Endothelial cell of umbilical vein (primary cell): ENCODE results near the gene FIZ1. TPM values are rescaled to one million over a fixed set of nuclear protein-coding genes. Genes with fewer than 3 reads are reported as not detected.

ENCODE experiments used
- BruUV-seq: library from RNA; stranded (reverse); fragments of 400-500 nt; replicated peaks from 2 replicates; lab custom pipeline; 2021; lab: Mats Ljungman, UMichigan
- CTCF ChIA-PET: fragments of 300-600, 350-600 bp; sonication (Branson Sonifier 250); formaldehyde crosslinking; loops from one replicate; lab custom pipeline; 2021; ENCODE audit warnings: antibody characterized with exemption, inconsistent platforms; lab: Charles Lee
- POLR2A ChIA-PET: fragments of 300-600, 350-600 bp; sonication (Branson Sonifier 250); formaldehyde crosslinking; loops from one replicate; lab custom pipeline; 2021; ENCODE audit warnings: antibody characterized with exemption, inconsistent platforms; lab: Charles Lee
- DNase-seq: peaks from one replicate; pipeline ENCODE4 v3.0.0-alpha.2; 2011; ENCODE audit warnings: low read depth, low spot score
- FAIRE-seq: peaks from 2 replicates; lab custom pipeline; 2011; peaks lifted over from hg19 to GRCh38; lab: Jason Lieb, UNC
- H2AFZ ChIP-seq: 2 replicates; pipeline ENCODE4 v1.6.0; 2012; ENCODE audit warnings: low read depth, low read length, control low read depth, inconsistent platforms
- H3K27ac ChIP-seq: 2 replicates; pipeline ENCODE4 v1.5.1; 2011; ENCODE audit warnings: low read depth, mild to moderate bottlenecking, control low read depth, low read length, moderate library complexity; ENCODE audit not compliant: insufficient read depth
- H3K27me3 ChIP-seq, 2 experiments: 2 replicates each; pipeline versions ENCODE4 v1.6.0 to v1.6.1; 2011; ENCODE audit warnings: low read length in 2 of 2, mixed read lengths in 1 of 2; ENCODE audit not compliant: control insufficient read depth in 2 of 2, insufficient read depth in 2 of 2
- H3K36me3 ChIP-seq, 2 experiments: 2 replicates in 1 of 2; 3 replicates in 1 of 2; pipeline ENCODE4 v1.5.1; 2011; ENCODE audit warnings: low read length in 2 of 2, mild to moderate bottlenecking in 1 of 2, moderate library complexity in 1 of 2; ENCODE audit not compliant: control insufficient read depth in 2 of 2, insufficient read depth in 2 of 2; ENCODE audit errors: extremely low read depth in 1 of 2
- H3K4me1 ChIP-seq: 3 replicates; pipeline ENCODE4 v1.5.1; 2011; ENCODE audit warnings: mild to moderate bottlenecking, low read length; ENCODE audit not compliant: control insufficient read depth, insufficient read depth; ENCODE audit errors: extremely low read depth
- H3K4me2 ChIP-seq: 2 replicates; pipeline ENCODE4 v1.6.1; 2011; ENCODE audit warnings: low read length, control low read depth, mixed read lengths; ENCODE audit not compliant: insufficient read depth
- H3K4me3 ChIP-seq, 3 experiments: fragments of 200-600 bp in 1 of 3; sonication (generic), shearing (Covaris generic) in 1 of 3; replicated peaks in 1 of 3; 2 replicates each; pipeline ENCODE4 v1.5.1; 2011 to 2016; ENCODE audit warnings: control low read depth in 3 of 3, low read length in 3 of 3, mild to moderate bottlenecking in 2 of 3, inconsistent platforms in 1 of 3, low read depth in 1 of 3, moderate library complexity in 1 of 3; ENCODE audit not compliant: insufficient read depth in 1 of 3
- H3K79me2 ChIP-seq: 2 replicates; pipeline ENCODE4 v1.6.0; 2012; ENCODE audit warnings: low read length, inconsistent platforms; ENCODE audit not compliant: control insufficient read depth, insufficient read depth
- H3K9ac ChIP-seq: replicated peaks from 2 replicates; pipeline ENCODE3; 2011; ENCODE audit warnings: low read length, control low read depth; ENCODE audit not compliant: insufficient read depth; ENCODE audit errors: extremely low read depth
- H3K9me1 ChIP-seq: replicated peaks from 3 replicates; pipeline ENCODE4 v1.6.0; 2011; ENCODE audit warnings: mild to moderate bottlenecking, low read length; ENCODE audit not compliant: control insufficient read depth, insufficient read depth; ENCODE audit errors: extremely low read depth
- H3K9me3 ChIP-seq: replicated peaks from 2 replicates; pipeline ENCODE4 v1.5.1; 2012; ENCODE audit warnings: low read length, inconsistent platforms; ENCODE audit not compliant: control insufficient read depth, insufficient read depth
- H4K20me1 ChIP-seq: replicated peaks from 2 replicates; pipeline ENCODE3; 2011; ENCODE audit warnings: mild to moderate bottlenecking, low read length; ENCODE audit not compliant: control insufficient read depth, insufficient read depth; ENCODE audit errors: extremely low read depth
- GATA2 ChIP-seq: IDR thresholded peaks from 2 replicates; pipeline ENCODE4 v1.7.0; 2011; ENCODE audit warnings: low read depth, mild to moderate bottlenecking, moderate library complexity, mixed read lengths, low read length; ENCODE audit not compliant: insufficient read length, insufficient read depth
- MYC ChIP-seq: IDR thresholded peaks from one replicate; pipeline ENCODE4 v1.6.1; 2011; ENCODE audit warnings: mild to moderate bottlenecking, low read depth, low read length
- POLR2A ChIP-seq: IDR thresholded peaks from 2 replicates; pipeline ENCODE4 v1.6.1; 2012; ENCODE audit warnings: low read depth, mild to moderate bottlenecking, control low read depth, low read length
- POLR2AphosphoS5 ChIP-seq: IDR thresholded peaks from 2 replicates; pipeline ENCODE4 v1.6.1; 2012; ENCODE audit warnings: low read depth, mild to moderate bottlenecking, control low read depth, low read length, moderate library complexity; ENCODE audit not compliant: insufficient read depth
- dilution Hi-C: fragments of 300-500 bp; cut with MboI; formaldehyde crosslinking; loops from one replicate; pipeline ENCODE4 v1.15.0; 2019; ENCODE audit warnings: low sequenced_read_pairs; ENCODE audit not compliant: extremely low pct_ligation_motif_present
- intact Hi-C: fragments of 100-400 bp; cut with micrococcal nuclease; formaldehyde crosslinking; loops from one replicate; pipeline ENCODE4 v1.10.0; 2022
- polyA plus RNA-seq, 4 experiments: library from polyadenylated mRNA; depleted of rRNA in 3 of 4; stranded (reverse) in 3 of 4; unstranded in 1 of 4; fragments of >200 nt; gene quantifications; 2 replicates each; pipeline versions ENCODE4 v1.2.1 to v1.2.3, GENCODE V29; 2011 to 2012; ENCODE audit warnings: missing spikeins in 1 of 4
- total RNA-seq: library from RNA; stranded (reverse); gene quantifications from 2 replicates; pipeline ENCODE4 v1.2.3, GENCODE V29; 2021
- TF ChIP-seq, protein P1 (sequence below): IDR thresholded peaks from 2 replicates; pipeline ENCODE4 v1.6.1; 2011; ENCODE audit not compliant: insufficient read depth, insufficient read length

The FIZ1 gene
- total and polyA plus RNA-seq, 2 donors (not counting 3 experiments of a cell fraction or from before 2014, with no cell fraction given), result 6.6 to 15.6 TPM

DNA sequence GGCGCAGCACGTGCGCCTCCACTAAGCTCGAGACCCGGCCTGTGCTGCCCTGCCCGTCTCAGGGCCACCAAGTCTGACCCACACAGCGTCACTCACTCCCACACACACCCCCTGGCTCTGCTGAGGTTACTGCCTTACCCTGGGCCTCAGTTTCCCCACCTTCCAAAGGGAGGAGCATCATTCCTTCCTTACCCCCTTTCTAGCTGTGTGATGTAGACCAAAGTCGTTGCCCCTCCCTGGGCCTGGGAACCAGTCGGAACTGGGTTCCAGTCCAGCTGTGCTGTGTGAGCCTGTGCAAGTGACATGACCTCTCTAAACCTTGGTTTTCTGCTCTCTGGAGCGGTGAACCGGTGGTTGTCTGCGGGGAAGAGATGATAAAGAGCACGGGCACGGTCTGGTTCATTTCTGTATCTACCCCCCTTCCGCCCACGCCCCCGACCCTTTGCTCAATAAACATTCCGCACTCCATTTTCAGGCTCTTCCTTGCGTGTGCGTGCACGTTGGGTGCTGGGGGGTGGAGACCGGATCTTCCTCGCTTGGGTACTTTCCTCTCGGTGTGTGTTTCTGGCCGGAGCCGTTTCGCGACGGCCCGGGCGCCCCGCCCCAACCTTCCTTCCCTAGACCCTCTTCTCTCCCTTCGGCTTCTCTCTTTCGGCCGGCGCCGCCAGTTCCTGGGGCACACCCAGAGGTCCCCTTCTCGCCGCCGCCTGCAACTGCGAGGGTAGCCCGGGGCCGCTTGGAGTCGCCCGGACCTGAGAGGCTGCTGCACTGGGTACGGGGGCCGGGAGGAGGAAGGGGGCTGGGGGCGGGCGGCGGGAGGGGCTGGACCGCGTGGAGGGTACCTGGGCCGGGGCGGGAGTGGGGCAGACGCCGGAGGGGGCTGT is 43.9 kb upstream of the FIZ1 start, which contains the start of gene ZNF581:
ZNF581 (plus strand) TSS at position 647 of the 884 bp plus-strand sequence. CDS start 923 bp downstream, outside the sequence.
- TF ChIP-seq MYC (peak; percentile 18), POLR2A (peak; percentile 55), GATA2 (no peak), POLR2AphosphoS5 (peak; percentile 68)
- TF ChIP-seq, protein P1, sequence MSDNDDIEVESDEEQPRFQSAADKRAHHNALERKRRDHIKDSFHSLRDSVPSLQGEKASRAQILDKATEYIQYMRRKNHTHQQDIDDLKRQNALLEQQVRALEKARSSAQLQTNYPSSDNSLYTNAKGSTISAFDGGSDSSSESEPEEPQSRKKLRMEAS, result peak; percentile 31
- H3K36me3 ChIP-seq, result peaks cover 3 to 10% of the 10 kb centered on the region in 2 experiments
- dilution Hi-C loops (no loop called here), intact Hi-C loops (loop anchor here (1.0 to 5.0 kb wide), 2 partner anchors 8 to 556 kb away; no protein-coding TSS in a partner anchor)
- no peaks in the 10 kb centered on the region for H4K20me1 ChIP-seq
- H3K9ac ChIP-seq, result peak within 1 kb of the TSS; percentile 61
- peaks cover 23% of the 10 kb centered on the region for H3K79me2 ChIP-seq
- POLR2A ChIA-PET, result interaction anchor here (0.6 to 1.3 kb wide), 2 partner anchors 11 kb away, joined by 3 to 4 read pairs; partner anchors contain the start of gene U2AF2
- CTCF ChIA-PET, result interaction anchor here (0.6 to 2.0 kb wide), 2 partner anchors 10 to 470 kb away, joined by 4 to 14 read pairs; no protein-coding TSS in a partner anchor
- peak within 1 kb of the TSS; percentile 60 to 75 (median 61) for H3K4me3 ChIP-seq
- H3K27ac ChIP-seq, result no peak within 1 kb of the TSS
- H3K4me1 ChIP-seq, result peaks cover 30% of the 10 kb centered on the region
- FAIRE-seq (peak; percentile 88), DNase-seq (peak; percentile 68)
- no peaks in the 10 kb centered on the region for H3K27me3 ChIP-seq
- H3K9me3 ChIP-seq, result no peaks in the 10 kb centered on the region
- H3K9me1 ChIP-seq, result no peaks in the 10 kb centered on the region
- BruUV-seq, result TSS peak; percentile 18
- H3K4me2 ChIP-seq, result peak within 1 kb of the TSS; percentile 53
- H2AFZ ChIP-seq, result peak within 1 kb of the TSS; percentile 4
